A549 (cell line): Measurements from ENCODE around the gene SEC22A. TPM values are rescaled to one million over a fixed set of nuclear protein-coding genes. Genes with fewer than 3 reads are reported as not detected.

ENCODE experiments used
- ATAC-seq, 2 experiments: fragments of 200-7000 bp in 1 of 2; fragments of >200 bp in 1 of 2; cut with Nextera tagmentation in 1 of 2; cut with Tn5 transposase in 1 of 2; 3 replicates each; pipeline versions ENCODE4 v1.8.0 to v1.9.1; 2018 to 2020; ENCODE audit warnings: mild to moderate bottlenecking in 1 of 2, moderate library complexity in 1 of 2
- CTCF ChIA-PET: fragments of 300-600 bp; sonication (Branson Sonifier 250); formaldehyde crosslinking; extraction: SDS; loops from one replicate; lab custom pipeline; 2021; ENCODE audit warnings: antibody characterized with exemption, inconsistent platforms; lab: Yijun Ruan, JAX
- POLR2A ChIA-PET: fragments of 350-600 bp; formaldehyde crosslinking; extraction: SDS; loops from one replicate; lab custom pipeline; 2021; ENCODE audit warnings: antibody characterized with exemption, inconsistent platforms; lab: Yijun Ruan, JAX
- DNase-seq, 2 experiments: peaks; one replicate each; pipeline versions ENCODE4 v3.0.0 to v3.0.0-alpha.2; 2011 to 2016; ENCODE audit warnings: low read depth in 1 of 2, low spot score in 1 of 2
- FAIRE-seq: peaks from 2 replicates; lab custom pipeline; 2011; peaks lifted over from hg19 to GRCh38; lab: Jason Lieb, UNC
- H3K27ac ChIP-seq, 2 experiments: fragments of >200 bp; sonication (Bioruptor Twin); formaldehyde crosslinking; 3 replicates each; pipeline ENCODE4 v1.5.1; 2016 to 2017
- H3K4me1 ChIP-seq: fragments of >200 bp; sonication (Bioruptor Twin); formaldehyde crosslinking; 3 replicates; pipeline ENCODE4 v1.6.1; 2016
- H3K4me2 ChIP-seq: fragments of >200 bp; sonication (Bioruptor Twin); formaldehyde crosslinking; 3 replicates; pipeline ENCODE4 v1.6.1; 2016
- H3K4me3 ChIP-seq: fragments of >200 bp; sonication (Bioruptor Twin); formaldehyde crosslinking; 3 replicates; pipeline ENCODE4 v1.5.1; 2016
- H3K9me3 ChIP-seq: fragments of >200 bp; sonication (Bioruptor Twin); formaldehyde crosslinking; 3 replicates; pipeline ENCODE4 v1.6.1; 2016
- ATOH8 ChIP-seq: fragments of 250-450 bp; sonication (Bioruptor Pico); IDR thresholded peaks from 2 replicates; pipeline ENCODE4 v1.5.0; 2020; ENCODE audit warnings: low read depth, mild to moderate bottlenecking, moderate library complexity
- BHLHE40 ChIP-seq: IDR thresholded peaks from 2 replicates; pipeline ENCODE4 v1.6.1; 2012; ENCODE audit warnings: low read depth, low read length, inconsistent platforms
- CBX2 ChIP-seq: fragments of 200-600 bp; sonication (generic); IDR thresholded peaks from 2 replicates; pipeline ENCODE4 v1.6.1; 2016; ENCODE audit warnings: low read depth, mild to moderate bottlenecking, borderline replicate concordance
- CTCF ChIP-seq: fragments of >200 bp; sonication (Bioruptor Twin); formaldehyde crosslinking; IDR thresholded peaks from 3 replicates; pipeline ENCODE4 v1.5.1; 2016
- EHMT2 ChIP-seq: fragments of 200-600 bp; sonication (generic); IDR thresholded peaks from 2 replicates; pipeline ENCODE4 v1.6.1; 2016; ENCODE audit warnings: antibody characterized with exemption, low read depth, mild to moderate bottlenecking, moderate library complexity
- ELK1 ChIP-seq: fragments of 150-350 bp; IDR thresholded peaks from 2 replicates; pipeline ENCODE4 v1.6.1; 2014; ENCODE audit warnings: low read depth, mild to moderate bottlenecking, low read length
- ESRRA ChIP-seq: fragments of 150-350 bp; IDR thresholded peaks from 2 replicates; pipeline ENCODE4 v1.6.1; 2014; ENCODE audit warnings: mild to moderate bottlenecking, low read length, borderline replicate concordance
- FOSB ChIP-seq: fragments of 250-450 bp; sonication (Bioruptor Pico); IDR thresholded peaks from 2 replicates; pipeline ENCODE4 v1.5.0; 2020; ENCODE audit warnings: mild to moderate bottlenecking, moderate library complexity
- HDAC2 ChIP-seq: fragments of 200-600 bp; sonication (generic); IDR thresholded peaks from 2 replicates; pipeline ENCODE4 v1.6.1; 2016
- HOXB13 ChIP-seq: fragments of 250-450 bp; sonication (Bioruptor Pico); IDR thresholded peaks from 2 replicates; pipeline ENCODE4 v1.5.0; 2020; ENCODE audit warnings: low read depth, mild to moderate bottlenecking, moderate library complexity
- JUNB ChIP-seq: fragments of >200 bp; sonication (Bioruptor Twin); formaldehyde crosslinking; IDR thresholded peaks from 2 replicates; pipeline ENCODE4 v1.6.1; 2016
- KDM1A ChIP-seq: fragments of 200-600 bp; sonication (generic); IDR thresholded peaks from 2 replicates; pipeline ENCODE4 v1.6.1; 2016; ENCODE audit warnings: low read depth, mild to moderate bottlenecking
- KDM5A ChIP-seq: fragments of 200-600 bp; sonication (generic); IDR thresholded peaks from 2 replicates; pipeline ENCODE4 v1.6.1; 2016; ENCODE audit warnings: antibody characterized with exemption, mild to moderate bottlenecking
- MAFK ChIP-seq: fragments of 450-650 bp; IDR thresholded peaks from 2 replicates; pipeline ENCODE4 v1.6.1; 2014; ENCODE audit not compliant: partially characterized antibody
- MYC ChIP-seq: IDR thresholded peaks from 2 replicates; pipeline ENCODE4 v1.6.1; 2012; ENCODE audit warnings: mild to moderate bottlenecking, inconsistent platforms, low read length, improper control_type of control experiment, borderline replicate concordance
- NFE2L2 ChIP-seq: fragments of 150-350 bp; conservative IDR thresholded peaks from 2 replicates; pipeline ENCODE4 v1.6.1; 2014; ENCODE audit warnings: low read length
- NR3C1 ChIP-seq: fragments of >200 bp; sonication (Bioruptor Twin); formaldehyde crosslinking; IDR thresholded peaks from 3 replicates; pipeline ENCODE4 v1.6.1; 2017
- PHF8 ChIP-seq: fragments of 200-600 bp; sonication (generic); IDR thresholded peaks from 2 replicates; pipeline ENCODE4 v1.6.1; 2016; ENCODE audit warnings: low read depth, mild to moderate bottlenecking, antibody characterized with exemption, moderate library complexity, borderline replicate concordance
- RAD21 ChIP-seq, 2 experiments: fragments of >200 bp in 1 of 2; sonication (Bioruptor Twin) in 1 of 2; formaldehyde crosslinking in 1 of 2; IDR thresholded peaks in 1 of 2; conservative IDR thresholded peaks in 1 of 2; 2 replicates in 1 of 2; 3 replicates in 1 of 2; pipeline ENCODE4 v1.6.1; 2012 to 2018; ENCODE audit warnings: inconsistent platforms in 1 of 2
- RARB ChIP-seq: fragments of 250-450 bp; sonication (Bioruptor Pico); IDR thresholded peaks from 2 replicates; pipeline ENCODE4 v1.8.0; 2021; ENCODE audit warnings: mild to moderate bottlenecking, moderate library complexity
- RCOR1 ChIP-seq: fragments of 150-350 bp; IDR thresholded peaks from 2 replicates; pipeline ENCODE4 v1.6.1; 2014; ENCODE audit warnings: antibody characterized with exemption, low read length, low read depth
- RFX5 ChIP-seq: fragments of 450-650 bp; IDR thresholded peaks from 2 replicates; pipeline ENCODE4 v1.7.1; 2014; ENCODE audit warnings: antibody characterized with exemption, mild to moderate bottlenecking, moderate library complexity
- RNF2 ChIP-seq: fragments of 200-600 bp; sonication (generic); IDR thresholded peaks from 2 replicates; pipeline ENCODE4 v1.6.1; 2016; ENCODE audit warnings: low read depth, mild to moderate bottlenecking, antibody characterized with exemption, moderate library complexity, borderline replicate concordance
- SMC3 ChIP-seq: fragments of >200 bp; sonication (Bioruptor Twin); formaldehyde crosslinking; IDR thresholded peaks from 3 replicates; pipeline ENCODE4 v1.6.1; 2018; ENCODE audit warnings: inconsistent platforms
- TFCP2L1 ChIP-seq: fragments of 250-450 bp; sonication (Bioruptor Pico); IDR thresholded peaks from 2 replicates; pipeline ENCODE4 v1.5.0; 2021; ENCODE audit warnings: mild to moderate bottlenecking
- TP53 ChIP-seq: fragments of 250-450 bp; sonication (Bioruptor Pico); IDR thresholded peaks from 2 replicates; pipeline ENCODE4 v1.5.0; 2021; ENCODE audit warnings: mild to moderate bottlenecking, moderate library complexity
- ZC3H11A ChIP-seq: fragments of 450-650 bp; IDR thresholded peaks from 2 replicates; pipeline ENCODE4 v1.6.1; 2014; ENCODE audit warnings: antibody characterized with exemption, mild to moderate bottlenecking
- ZFP36 ChIP-seq: fragments of 450-650 bp; IDR thresholded peaks from 2 replicates; pipeline ENCODE4 v1.6.1; 2014; ENCODE audit warnings: borderline replicate concordance; ENCODE audit not compliant: partially characterized antibody
- WGBS: methylation state at CpG from one replicate; pipeline ENCODE4 v1.1.6; 2017; ENCODE audit errors: missing lambda C conversion rate; 5-methylcytosine and 5-hydroxymethylcytosine counted together
- polyA plus RNA-seq, 4 experiments: library from polyadenylated mRNA; depleted of rRNA in 3 of 4; stranded (reverse); fragments of >200 nt; fragmentation: RNase III in 1 of 4; extraction: RNeasy Plus Mini Kit Qiagen cat#74134 plus additional on column Dnase treatment in 1 of 4; gene quantifications; 2 replicates in 3 of 4; 3 replicates in 1 of 4; pipeline ENCODE4 v1.2.3, GENCODE V29; 2011 to 2017
- TF ChIP-seq, protein P1 (sequence below): fragments of 200-600 bp; sonication (generic); IDR thresholded peaks from 2 replicates; pipeline ENCODE4 v1.6.1; 2016; ENCODE audit warnings: antibody characterized with exemption, mild to moderate bottlenecking, moderate library complexity
- TF ChIP-seq, protein P2 (sequence below): fragments of 250-450 bp; sonication (Bioruptor Pico); IDR thresholded peaks from 2 replicates; pipeline ENCODE4 v1.5.0; 2021; ENCODE audit warnings: mild to moderate bottlenecking, moderate library complexity, borderline replicate concordance

The SEC22A gene
- polyA plus RNA-seq, 2 of the 4 experiments (the other 2 are of a cell fraction) = 23.5 to 29.9 TPM

DNA sequence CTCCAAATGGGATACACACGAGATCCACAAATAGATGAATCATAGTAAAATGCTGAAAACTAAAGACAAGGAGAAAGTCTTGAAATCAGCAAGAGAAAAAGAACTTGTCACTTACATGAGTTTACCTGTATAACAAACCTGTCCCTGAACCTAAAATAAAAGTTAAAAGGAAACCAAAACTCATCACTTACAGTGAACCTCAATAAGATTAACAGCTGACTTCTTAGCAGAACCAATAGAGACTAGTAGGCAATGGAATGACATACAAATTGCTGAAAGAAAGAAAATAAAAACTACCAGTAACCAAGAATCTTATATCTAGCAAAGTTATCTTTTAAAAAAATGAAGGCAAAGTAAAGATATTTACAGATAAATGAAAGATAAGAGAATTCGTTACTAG lies 27.4 kb downstream of the SEC22A start:
- DNase-seq = peak in 1 of 2 experiments; percentile 25
- Histone ChIP-seq H3K9me3 (peaks cover 27% of the 10 kb centered on the region), H3K4me1 (no peaks in the 10 kb centered on the region), H3K27ac (no peak overlapping the region), H3K4me3 (no peak overlapping the region), H3K4me2 (no peak overlapping the region)
- POLR2A ChIA-PET = no interaction called here
- TF ChIP-seq KDM5A = no peak
- TF ChIP-seq RCOR1 = no peak
- no peak for TF ChIP-seq PHF8
- TF ChIP-seq CBX2 = no peak
- TF ChIP-seq NR3C1 = no peak
- TF ChIP-seq TP53 (CRISPR knock-in tag) = no peak
- no peak for TF ChIP-seq MYC
- TF ChIP-seq SMC3 = no peak
- TF ChIP-seq ESRRA = no peak
- TF ChIP-seq ELK1 = no peak
- no peak for TF ChIP-seq ZC3H11A
- no peak for TF ChIP-seq HOXB13 (CRISPR knock-in tag)
- TF ChIP-seq KDM1A = no peak
- TF ChIP-seq EHMT2 = no peak
- no peak for TF ChIP-seq NFE2L2
- TF ChIP-seq JUNB = no peak
- TF ChIP-seq HDAC2 = no peak
- no peak for TF ChIP-seq ZFP36
- ATAC-seq = no peak
- 96% methylated on average over 2 of the region's 2 CpGs for WGBS
- CTCF ChIA-PET = interaction anchor here (1.6 kb wide), 1 partner anchor 35 kb away, joined by 3 read pairs; no protein-coding TSS in a partner anchor
- no peak for FAIRE-seq

DNA sequence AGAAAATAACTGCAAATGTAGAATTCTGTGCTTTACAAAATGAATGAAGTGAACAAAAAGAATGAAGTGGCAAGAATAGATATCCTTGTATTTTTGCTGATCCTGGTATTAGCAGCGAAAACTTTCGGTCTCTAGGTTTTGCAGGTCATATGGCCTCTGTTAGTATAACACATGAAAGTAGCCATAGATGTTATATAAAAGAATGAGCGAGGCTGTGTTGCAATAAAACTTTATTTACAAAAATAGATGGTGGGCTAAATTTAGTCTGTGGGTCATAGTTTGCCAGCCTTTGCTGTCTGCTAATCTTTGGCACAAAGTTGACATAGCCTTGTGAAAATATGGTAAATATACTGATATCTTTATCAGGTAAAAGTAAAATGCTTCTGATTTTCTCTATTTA lies 35.2 kb downstream of the SEC22A start:
- ATAC-seq (no peak), FAIRE-seq (no peak)
- POLR2A ChIA-PET = no interaction called here

More for the DNA sequence above, 35.2 kb downstream of the SEC22A start:
- no peak overlapping the region for H3K27ac ChIP-seq
- no peak for DNase-seq
- H3K4me2 ChIP-seq = no peak overlapping the region
- H3K4me3 ChIP-seq = no peak overlapping the region
- 92% methylated on average over 3 of the region's 3 CpGs for WGBS
- TF ChIP-seq KDM1A (no peak), TFCP2L1 (CRISPR knock-in tag) (no peak), RARB (CRISPR knock-in tag) (no peak), BHLHE40 (no peak), RCOR1 (no peak), CTCF (no peak), MAFK (no peak), HOXB13 (CRISPR knock-in tag) (no peak), KDM5A (no peak), FOSB (CRISPR knock-in tag) (no peak), RAD21 (conservative IDR thresholded peaks at IDR 0.05 in 1 of 2, IDR thresholded peaks at IDR 0.05 in 1 of 2) (no peak), ATOH8 (CRISPR knock-in tag) (no peak), RNF2 (no peak), RFX5 (no peak)
- TF ChIP-seq, protein P1, sequence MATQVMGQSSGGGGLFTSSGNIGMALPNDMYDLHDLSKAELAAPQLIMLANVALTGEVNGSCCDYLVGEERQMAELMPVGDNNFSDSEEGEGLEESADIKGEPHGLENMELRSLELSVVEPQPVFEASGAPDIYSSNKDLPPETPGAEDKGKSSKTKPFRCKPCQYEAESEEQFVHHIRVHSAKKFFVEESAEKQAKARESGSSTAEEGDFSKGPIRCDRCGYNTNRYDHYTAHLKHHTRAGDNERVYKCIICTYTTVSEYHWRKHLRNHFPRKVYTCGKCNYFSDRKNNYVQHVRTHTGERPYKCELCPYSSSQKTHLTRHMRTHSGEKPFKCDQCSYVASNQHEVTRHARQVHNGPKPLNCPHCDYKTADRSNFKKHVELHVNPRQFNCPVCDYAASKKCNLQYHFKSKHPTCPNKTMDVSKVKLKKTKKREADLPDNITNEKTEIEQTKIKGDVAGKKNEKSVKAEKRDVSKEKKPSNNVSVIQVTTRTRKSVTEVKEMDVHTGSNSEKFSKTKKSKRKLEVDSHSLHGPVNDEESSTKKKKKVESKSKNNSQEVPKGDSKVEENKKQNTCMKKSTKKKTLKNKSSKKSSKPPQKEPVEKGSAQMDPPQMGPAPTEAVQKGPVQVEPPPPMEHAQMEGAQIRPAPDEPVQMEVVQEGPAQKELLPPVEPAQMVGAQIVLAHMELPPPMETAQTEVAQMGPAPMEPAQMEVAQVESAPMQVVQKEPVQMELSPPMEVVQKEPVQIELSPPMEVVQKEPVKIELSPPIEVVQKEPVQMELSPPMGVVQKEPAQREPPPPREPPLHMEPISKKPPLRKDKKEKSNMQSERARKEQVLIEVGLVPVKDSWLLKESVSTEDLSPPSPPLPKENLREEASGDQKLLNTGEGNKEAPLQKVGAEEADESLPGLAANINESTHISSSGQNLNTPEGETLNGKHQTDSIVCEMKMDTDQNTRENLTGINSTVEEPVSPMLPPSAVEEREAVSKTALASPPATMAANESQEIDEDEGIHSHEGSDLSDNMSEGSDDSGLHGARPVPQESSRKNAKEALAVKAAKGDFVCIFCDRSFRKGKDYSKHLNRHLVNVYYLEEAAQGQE = no peak
- TF ChIP-seq, protein P2, sequence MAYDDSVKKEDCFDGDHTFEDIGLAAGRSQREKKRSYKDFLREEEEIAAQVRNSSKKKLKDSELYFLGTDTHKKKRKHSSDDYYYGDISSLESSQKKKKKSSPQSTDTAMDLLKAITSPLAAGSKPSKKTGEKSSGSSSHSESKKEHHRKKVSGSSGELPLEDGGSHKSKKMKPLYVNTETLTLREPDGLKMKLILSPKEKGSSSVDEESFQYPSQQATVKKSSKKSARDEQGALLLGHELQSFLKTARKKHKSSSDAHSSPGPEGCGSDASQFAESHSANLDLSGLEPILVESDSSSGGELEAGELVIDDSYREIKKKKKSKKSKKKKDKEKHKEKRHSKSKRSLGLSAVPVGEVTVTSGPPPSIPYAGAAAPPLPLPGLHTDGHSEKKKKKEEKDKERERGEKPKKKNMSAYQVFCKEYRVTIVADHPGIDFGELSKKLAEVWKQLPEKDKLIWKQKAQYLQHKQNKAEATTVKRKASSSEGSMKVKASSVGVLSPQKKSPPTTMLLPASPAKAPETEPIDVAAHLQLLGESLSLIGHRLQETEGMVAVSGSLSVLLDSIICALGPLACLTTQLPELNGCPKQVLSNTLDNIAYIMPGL (CRISPR knock-in tag) = no peak
- CTCF ChIA-PET = no interaction called here
- H3K4me1 ChIP-seq = no peaks in the 10 kb centered on the region
- H3K9me3 ChIP-seq = no peaks in the 10 kb centered on the region
